HG03095 (cell line): ENCODE measurements around the gene CHD5.

Experiments used
- ATAC-seq: cut with Tn5 transposase; IDR thresholded peaks from one replicate; pipeline ENCODE4 v1.9.1; 2021; ENCODE audit warnings: moderate library complexity; ENCODE audit not compliant: unreplicated experiment

CHD5 gene

GRCh38 chr1:6202256-6202655 is 22.1 kb upstream of the CHD5 start:
- no peak for ATAC-seq

- ATAC-seq = no peak
Measured at GRCh38 chr1:6200188-6200809, 20.2 kb upstream of the CHD5 start.

GRCh38 chr1:6199298-6200187 is 19.4 kb upstream of the CHD5 start, which contains the start of gene RPL22:
Gene RPL22, minus strand, starts transcription at chr1:6199595. Its CDS starts 22 bp downstream, at chr1:6199573.
- ATAC-seq = peak; percentile 88

GRCh38 chr1:6198646-6199297 is 18.7 kb upstream of the CHD5 start:
- ATAC-seq = peak; percentile 5

GRCh38 chr1:6197746-6198427 is 17.8 kb upstream of the CHD5 start:
- no peak for ATAC-seq

- ATAC-seq = no peak
Measured at GRCh38 chr1:6191968-6192367, 11.8 kb upstream of the CHD5 start.

GRCh38 chr1:6188466-6188865 is 8.3 kb upstream of the CHD5 start:
- no peak for ATAC-seq

GRCh38 chr1:6185635-6186382 is 5.7 kb upstream of the CHD5 start:
- ATAC-seq = no peak

- ATAC-seq = no peak
Measured at GRCh38 chr1:6185151-6185550, 5.0 kb upstream of the CHD5 start.

- no peak for ATAC-seq
Measured at GRCh38 chr1:6184083-6184783, 4.1 kb upstream of the CHD5 start.

GRCh38 chr1:6183520-6183989 is 3.4 kb upstream of the CHD5 start:
- no peak for ATAC-seq

GRCh38 chr1:6181347-6181770 is 1.2 kb upstream of the CHD5 start:
- no peak for ATAC-seq

- ATAC-seq = no peak
Measured at GRCh38 chr1:6180707-6181311, 688 bp upstream of the CHD5 start.

GRCh38 chr1:6179564-6180175 is 451 bp downstream of the CHD5 start:
- no peak for ATAC-seq

GRCh38 chr1:6178751-6179563 is 1.2 kb downstream of the CHD5 start:
- no peak for ATAC-seq

- ATAC-seq = no peak
Measured at GRCh38 chr1:6177681-6178380, 2.3 kb downstream of the CHD5 start.

GRCh38 chr1:6176779-6177178 is 3.3 kb downstream of the CHD5 start:
- no peak for ATAC-seq
